SK-N-SH treated with all-trans-retinoic acid at 6 μM for 48 hours (cell line): Measurements from ENCODE around the gene ART1.
"Not testable (repeated sequence)": the region's sequence is repeated elsewhere in the genome, so short reads cannot be mapped to it uniquely, and the experiment has no call there.

Experiments
- ARNTL ChIP-seq: fragments of 450-650 bp; formaldehyde crosslinking; IDR thresholded peaks from 2 replicates; pipeline ENCODE4 v1.5.0; 2020; ENCODE audit warnings: low read depth, mild to moderate bottlenecking, moderate library complexity, borderline replicate concordance
- ISL1 ChIP-seq: fragments of 250-450 bp; sonication (Bioruptor Pico); IDR thresholded peaks from 2 replicates; pipeline ENCODE4 v2.1.2; 2022; ENCODE audit warnings: mild to moderate bottlenecking, moderate library complexity
- TCF4 ChIP-seq: fragments of 250-450 bp; sonication (Bioruptor Pico); IDR thresholded peaks from 2 replicates; pipeline ENCODE4 v1.8.0; 2021; ENCODE audit warnings: mild to moderate bottlenecking, moderate library complexity, borderline replicate concordance
- ZFP3 ChIP-seq: fragments of 250-450 bp; sonication (Bioruptor Pico); IDR thresholded peaks from 2 replicates; pipeline ENCODE4 v1.5.0; 2020; ENCODE audit warnings: mild to moderate bottlenecking, moderate library complexity
- TF ChIP-seq, protein P1 (sequence below): fragments of 250-450 bp; sonication (Bioruptor Pico); IDR thresholded peaks from 2 replicates; pipeline ENCODE4 v1.5.0; 2020; ENCODE audit warnings: mild to moderate bottlenecking, moderate library complexity
- TF ChIP-seq, protein P2 (sequence below): fragments of 250-450 bp; sonication (Bioruptor Pico); IDR thresholded peaks from 2 replicates; pipeline ENCODE4 v1.5.1; 2020; ENCODE audit warnings: low read depth, mild to moderate bottlenecking, moderate library complexity
- TF ChIP-seq, protein P3 (sequence below): fragments of 250-450 bp; sonication (Bioruptor Pico); IDR thresholded peaks from 2 replicates; pipeline ENCODE4 v1.8.0; 2020; ENCODE audit warnings: mild to moderate bottlenecking, moderate library complexity, borderline replicate concordance

DNA sequence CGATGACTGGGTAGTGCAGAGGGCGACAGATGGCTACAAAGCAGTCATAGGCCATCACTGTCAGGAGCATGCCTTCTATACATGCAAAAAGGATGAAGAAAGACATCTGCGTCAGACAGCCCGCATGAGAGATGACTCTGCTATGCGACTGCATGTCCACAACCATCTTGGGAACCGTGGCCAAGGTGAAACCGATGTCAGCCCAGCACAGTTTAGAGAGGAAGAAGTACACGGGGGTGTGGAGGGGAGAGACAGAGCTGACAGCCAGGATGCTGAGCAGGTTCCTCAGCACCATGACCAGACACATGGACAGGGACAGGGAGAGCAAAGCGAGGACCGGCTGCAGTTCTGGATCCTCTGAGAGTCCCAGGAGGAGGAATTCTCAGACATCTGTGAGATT is 44.7 kb upstream of the ART1 start:
- TF ChIP-seq, protein P1, sequence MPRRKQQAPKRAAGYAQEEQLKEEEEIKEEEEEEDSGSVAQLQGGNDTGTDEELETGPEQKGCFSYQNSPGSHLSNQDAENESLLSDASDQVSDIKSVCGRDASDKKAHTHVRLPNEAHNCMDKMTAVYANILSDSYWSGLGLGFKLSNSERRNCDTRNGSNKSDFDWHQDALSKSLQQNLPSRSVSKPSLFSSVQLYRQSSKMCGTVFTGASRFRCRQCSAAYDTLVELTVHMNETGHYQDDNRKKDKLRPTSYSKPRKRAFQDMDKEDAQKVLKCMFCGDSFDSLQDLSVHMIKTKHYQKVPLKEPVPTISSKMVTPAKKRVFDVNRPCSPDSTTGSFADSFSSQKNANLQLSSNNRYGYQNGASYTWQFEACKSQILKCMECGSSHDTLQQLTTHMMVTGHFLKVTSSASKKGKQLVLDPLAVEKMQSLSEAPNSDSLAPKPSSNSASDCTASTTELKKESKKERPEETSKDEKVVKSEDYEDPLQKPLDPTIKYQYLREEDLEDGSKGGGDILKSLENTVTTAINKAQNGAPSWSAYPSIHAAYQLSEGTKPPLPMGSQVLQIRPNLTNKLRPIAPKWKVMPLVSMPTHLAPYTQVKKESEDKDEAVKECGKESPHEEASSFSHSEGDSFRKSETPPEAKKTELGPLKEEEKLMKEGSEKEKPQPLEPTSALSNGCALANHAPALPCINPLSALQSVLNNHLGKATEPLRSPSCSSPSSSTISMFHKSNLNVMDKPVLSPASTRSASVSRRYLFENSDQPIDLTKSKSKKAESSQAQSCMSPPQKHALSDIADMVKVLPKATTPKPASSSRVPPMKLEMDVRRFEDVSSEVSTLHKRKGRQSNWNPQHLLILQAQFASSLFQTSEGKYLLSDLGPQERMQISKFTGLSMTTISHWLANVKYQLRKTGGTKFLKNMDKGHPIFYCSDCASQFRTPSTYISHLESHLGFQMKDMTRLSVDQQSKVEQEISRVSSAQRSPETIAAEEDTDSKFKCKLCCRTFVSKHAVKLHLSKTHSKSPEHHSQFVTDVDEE (CRISPR knock-in tag): not testable (repeated sequence)
- not testable (repeated sequence) for TF ChIP-seq ZFP3 (CRISPR knock-in tag); ARNTL (CRISPR knock-in tag); ISL1; TCF4
- TF ChIP-seq, protein P2, sequence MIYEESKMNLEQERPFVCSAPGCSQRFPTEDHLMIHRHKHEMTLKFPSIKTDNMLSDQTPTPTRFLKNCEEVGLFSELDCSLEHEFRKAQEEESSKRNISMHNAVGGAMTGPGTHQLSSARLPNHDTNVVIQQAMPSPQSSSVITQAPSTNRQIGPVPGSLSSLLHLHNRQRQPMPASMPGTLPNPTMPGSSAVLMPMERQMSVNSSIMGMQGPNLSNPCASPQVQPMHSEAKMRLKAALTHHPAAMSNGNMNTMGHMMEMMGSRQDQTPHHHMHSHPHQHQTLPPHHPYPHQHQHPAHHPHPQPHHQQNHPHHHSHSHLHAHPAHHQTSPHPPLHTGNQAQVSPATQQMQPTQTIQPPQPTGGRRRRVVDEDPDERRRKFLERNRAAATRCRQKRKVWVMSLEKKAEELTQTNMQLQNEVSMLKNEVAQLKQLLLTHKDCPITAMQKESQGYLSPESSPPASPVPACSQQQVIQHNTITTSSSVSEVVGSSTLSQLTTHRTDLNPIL: not testable (repeated sequence)
- TF ChIP-seq, protein P3, sequence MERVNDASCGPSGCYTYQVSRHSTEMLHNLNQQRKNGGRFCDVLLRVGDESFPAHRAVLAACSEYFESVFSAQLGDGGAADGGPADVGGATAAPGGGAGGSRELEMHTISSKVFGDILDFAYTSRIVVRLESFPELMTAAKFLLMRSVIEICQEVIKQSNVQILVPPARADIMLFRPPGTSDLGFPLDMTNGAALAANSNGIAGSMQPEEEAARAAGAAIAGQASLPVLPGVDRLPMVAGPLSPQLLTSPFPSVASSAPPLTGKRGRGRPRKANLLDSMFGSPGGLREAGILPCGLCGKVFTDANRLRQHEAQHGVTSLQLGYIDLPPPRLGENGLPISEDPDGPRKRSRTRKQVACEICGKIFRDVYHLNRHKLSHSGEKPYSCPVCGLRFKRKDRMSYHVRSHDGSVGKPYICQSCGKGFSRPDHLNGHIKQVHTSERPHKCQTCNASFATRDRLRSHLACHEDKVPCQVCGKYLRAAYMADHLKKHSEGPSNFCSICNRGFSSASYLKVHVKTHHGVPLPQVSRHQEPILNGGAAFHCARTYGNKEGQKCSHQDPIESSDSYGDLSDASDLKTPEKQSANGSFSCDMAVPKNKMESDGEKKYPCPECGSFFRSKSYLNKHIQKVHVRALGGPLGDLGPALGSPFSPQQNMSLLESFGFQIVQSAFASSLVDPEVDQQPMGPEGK (CRISPR knock-in tag): not testable (repeated sequence)
